Lower leg skin (tissue), 3 donors: ENCODE data around the gene DCHS1.

Experiments used
- POLR2A ChIP-seq, 2 donors: fragments of 450-650 bp; IDR thresholded peaks; one replicate each; pipeline ENCODE4 v1.6.1; 2016 to 2017; ENCODE audit warnings: antibody characterized with exemption in 2 of 2, mild to moderate bottlenecking in 1 of 2, moderate library complexity in 1 of 2
- TF ChIP-seq, protein P1 (sequence below), 3 donors: fragments of 450-650 bp; IDR thresholded peaks; one replicate each; pipeline ENCODE4 v1.5.1; 2016; ENCODE audit warnings: antibody characterized with exemption in 3 of 3, mild to moderate bottlenecking in 3 of 3, moderate library complexity in 2 of 3

DNA sequence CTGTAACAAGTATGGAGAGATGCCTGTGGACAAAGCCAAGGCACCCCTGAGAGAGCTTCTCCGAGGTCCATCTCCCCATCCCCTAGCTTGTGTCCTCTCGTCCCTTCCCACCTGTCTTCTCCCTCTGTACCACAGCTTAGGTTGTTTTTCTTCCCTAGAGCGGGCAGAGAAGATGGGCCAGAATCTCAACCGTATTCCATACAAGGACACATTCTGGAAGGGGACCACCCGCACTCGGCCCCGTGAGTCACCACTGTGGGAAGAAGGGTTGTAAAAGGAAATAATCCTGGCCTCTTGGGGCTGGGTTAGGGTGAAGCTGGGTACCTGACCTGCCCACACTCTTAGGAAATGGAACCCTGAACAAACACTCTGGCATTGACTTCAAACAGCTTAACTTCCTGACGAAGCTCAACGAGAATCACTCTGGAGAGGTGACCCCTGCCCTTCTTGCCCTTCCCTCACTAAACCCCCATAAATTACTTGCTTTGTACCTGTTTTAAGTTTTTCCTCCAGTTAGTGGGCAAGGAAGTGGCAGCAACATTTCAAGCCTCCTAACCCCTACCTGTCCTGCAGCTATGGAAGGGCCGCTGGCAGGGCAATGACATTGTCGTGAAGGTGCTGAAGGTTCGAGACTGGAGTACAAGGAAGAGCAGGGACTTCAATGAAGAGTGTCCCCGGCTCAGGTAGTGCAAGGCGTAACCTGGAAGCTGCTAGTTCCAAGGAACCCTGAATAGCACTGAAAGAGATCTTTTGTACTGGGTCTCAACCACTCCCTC lies 46.7 kb downstream of the DCHS1 start:
- TF ChIP-seq POLR2A (IDR thresholded peaks at IDR 0.05): no peak
- TF ChIP-seq, protein P1, sequence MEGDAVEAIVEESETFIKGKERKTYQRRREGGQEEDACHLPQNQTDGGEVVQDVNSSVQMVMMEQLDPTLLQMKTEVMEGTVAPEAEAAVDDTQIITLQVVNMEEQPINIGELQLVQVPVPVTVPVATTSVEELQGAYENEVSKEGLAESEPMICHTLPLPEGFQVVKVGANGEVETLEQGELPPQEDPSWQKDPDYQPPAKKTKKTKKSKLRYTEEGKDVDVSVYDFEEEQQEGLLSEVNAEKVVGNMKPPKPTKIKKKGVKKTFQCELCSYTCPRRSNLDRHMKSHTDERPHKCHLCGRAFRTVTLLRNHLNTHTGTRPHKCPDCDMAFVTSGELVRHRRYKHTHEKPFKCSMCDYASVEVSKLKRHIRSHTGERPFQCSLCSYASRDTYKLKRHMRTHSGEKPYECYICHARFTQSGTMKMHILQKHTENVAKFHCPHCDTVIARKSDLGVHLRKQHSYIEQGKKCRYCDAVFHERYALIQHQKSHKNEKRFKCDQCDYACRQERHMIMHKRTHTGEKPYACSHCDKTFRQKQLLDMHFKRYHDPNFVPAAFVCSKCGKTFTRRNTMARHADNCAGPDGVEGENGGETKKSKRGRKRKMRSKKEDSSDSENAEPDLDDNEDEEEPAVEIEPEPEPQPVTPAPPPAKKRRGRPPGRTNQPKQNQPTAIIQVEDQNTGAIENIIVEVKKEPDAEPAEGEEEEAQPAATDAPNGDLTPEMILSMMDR (IDR thresholded peaks at IDR 0.05): no peak
